ENCODE data around the gene CCL19. TPM values are rescaled to one million over a fixed set of nuclear protein-coding genes. Genes with fewer than 3 reads are reported as not detected.

Gene CCL19
- total RNA-seq, 1 experiment from 2014 or later = not detected

- Histone ChIP-seq H3K4me1 (ENCODE audit: control insufficient read depth in 1 of 2, insufficient read depth in 2 of 2, low read length in 2 of 2) (peaks cover 13 to 29% of the 10 kb centered on the region in 2 experiments), H3K9me3 (ENCODE audit: control insufficient read depth in 1 of 2, insufficient read depth in 1 of 2, low read depth in 1 of 2, low read length in 2 of 2) (no peaks in the 10 kb centered on the region), H3K4me2 (ENCODE audit: low read length) (peak overlapping the region; percentile 83; the same call in 1 of the 2 replicates), H3K27ac (ENCODE audit: low read depth, low read length) (no peak overlapping the region), H3K36me3 (ENCODE audit: control insufficient read depth in 1 of 2, insufficient read depth in 2 of 2, low read length in 2 of 2) (peaks cover 0 to 6% of the 10 kb centered on the region in 2 experiments; a peak in 1 of 4 replicates), H3K27me3 (ENCODE audit: insufficient read depth, low read length) (no peaks in the 10 kb centered on the region), H4K20me1 (ENCODE audit: insufficient read depth) (no peaks in the 10 kb centered on the region), H3K9ac (ENCODE audit: low read length) (no peak overlapping the region), H3K79me2 (ENCODE audit: insufficient read depth, low read length) (no peaks in the 10 kb centered on the region), H2AFZ (ENCODE audit: low read depth, low read length, poor library complexity, severe bottlenecking) (no peak overlapping the region), H3K9me2 (ENCODE audit: insufficient read depth) (no peaks in the 10 kb centered on the region), H3K4me3 (replicated peaks in 1 of 2; ENCODE audit: low read depth in 1 of 2, low read length in 2 of 2) (no peak overlapping the region)
- RAD21 ChIA-PET (ENCODE audit: low non-redundant PET in 1 of 2, low total read pairs in 2 of 2, uncharacterized antibody in 2 of 2, unreplicated experiment in 2 of 2) = no interaction called here
- intact Hi-C loops (cut with micrococcal nuclease) = no loop called here
- CTCF ChIA-PET = no interaction called here
- no TSS peak for BruUV-seq (replicated peaks)
- TF ChIP-seq CEBPB (IDR thresholded peaks at IDR 0.05; ENCODE audit: low read depth) (no peak), YY1 (IDR thresholded peaks at IDR 0.05; ENCODE audit: extremely low read depth, insufficient replicate concordance, low read depth, low read length) (no peak), ATF3 (IDR thresholded peaks at IDR 0.05) (no peak), SP1 (IDR thresholded peaks at IDR 0.05; ENCODE audit: low read depth) (no peak), ZNF274 (IDR thresholded peaks at IDR 0.05; ENCODE audit: low read depth, low read length) (no peak), EGR1 (IDR thresholded peaks at IDR 0.05; ENCODE audit: low read depth) (no peak)
- POLR2A ChIA-PET = interaction anchor here (0.6 kb wide), 1 partner anchor 16 kb away, joined by 3 read pairs; the partner anchor contains the start of gene SIGMAR1
- ATAC-seq (no peak), DNase-seq (ENCODE audit: low read depth, low spot score) (no peak)
Measured at GRCh38 chr9:34653151-34654072, 37.7 kb downstream of the CCL19 start.

- peaks cover 15 to 34% of the 10 kb centered on the region in 2 experiments for H3K4me1 ChIP-seq (ENCODE audit: control insufficient read depth in 1 of 2, insufficient read depth in 2 of 2, low read length in 2 of 2)
- DNase-seq (ENCODE audit: low read depth, low spot score) (no peak), ATAC-seq (0 out of 2 replicates have a peak, but pooled peaks have one; percentile 1)
- H3K9me2 ChIP-seq (ENCODE audit: insufficient read depth) = no peaks in the 10 kb centered on the region
- intact Hi-C loops (cut with micrococcal nuclease) = no loop called here
- no TSS peak for BruUV-seq (replicated peaks)
- H3K79me2 ChIP-seq (ENCODE audit: insufficient read depth, low read length) = no peaks in the 10 kb centered on the region
- peak overlapping the region; percentile 50 for H3K27ac ChIP-seq (ENCODE audit: low read depth, low read length)
- H4K20me1 ChIP-seq (ENCODE audit: insufficient read depth) = no peaks in the 10 kb centered on the region
- CTCF ChIA-PET = no interaction called here
- RAD21 ChIA-PET (ENCODE audit: low non-redundant PET in 1 of 2, low total read pairs in 2 of 2, uncharacterized antibody in 2 of 2, unreplicated experiment in 2 of 2) = no interaction called here
- H3K9me3 ChIP-seq (ENCODE audit: control insufficient read depth in 1 of 2, insufficient read depth in 1 of 2, low read depth in 1 of 2, low read length in 2 of 2) = no peaks in the 10 kb centered on the region
- POLR2A ChIA-PET = interaction anchor here (1.3 to 1.5 kb wide), 2 partner anchors 12 to 15 kb away, joined by 5 to 8 read pairs; partner anchors contain the start of gene SIGMAR1
- TF ChIP-seq CBX3 (IDR thresholded peaks at IDR 0.05; ENCODE audit: low read depth) (no peak), SRF (IDR thresholded peaks at IDR 0.05; ENCODE audit: low read depth) (no peak), ELF1 (IDR thresholded peaks at IDR 0.05; ENCODE audit: borderline replicate concordance, low read depth) (no peak)
- H3K4me3 ChIP-seq (replicated peaks in 1 of 2; ENCODE audit: low read depth in 1 of 2, low read length in 2 of 2) = peak overlapping the region; percentile 58 to 61
- no peak overlapping the region for H2AFZ ChIP-seq (ENCODE audit: low read depth, low read length, poor library complexity, severe bottlenecking)
- peak overlapping the region; percentile 58 for H3K9ac ChIP-seq (ENCODE audit: low read length)
- no peaks in the 10 kb centered on the region for H3K27me3 ChIP-seq (ENCODE audit: insufficient read depth, low read length)
- H3K4me2 ChIP-seq (ENCODE audit: low read length) = peak overlapping the region; percentile 83
- H3K36me3 ChIP-seq (ENCODE audit: control insufficient read depth in 1 of 2, insufficient read depth in 2 of 2, low read length in 2 of 2) = peaks cover 0 to 6% of the 10 kb centered on the region in 2 experiments; a peak in 1 of 4 replicates
Measured at GRCh38 chr9:34652602-34653000, 38.5 kb downstream of the CCL19 start.

Data from HCT116 (cell line).